NB4 (cell line): Measurements from ENCODE around the gene PRKG1.

ENCODE experiments used
- DNase-seq: peaks from one replicate; pipeline ENCODE4 v3.0.0; 2010; ENCODE audit warnings: low read depth
- H3K4me3 ChIP-seq: one replicate; pipeline ENCODE4 v1.5.1; 2011; ENCODE audit warnings: mild to moderate bottlenecking, low read depth, low read length, moderate library complexity
- CTCF ChIP-seq: IDR thresholded peaks from one replicate; pipeline ENCODE4 v1.5.1; 2012; ENCODE audit warnings: low read depth, low read length
- MAX ChIP-seq: IDR thresholded peaks from 2 replicates; pipeline ENCODE4 v1.6.1; 2011; ENCODE audit warnings: low read depth, low read length
- MYC ChIP-seq: IDR thresholded peaks from 2 replicates; pipeline ENCODE4 v1.6.1; 2011; ENCODE audit warnings: low read depth, low read length
- POLR2A ChIP-seq: IDR thresholded peaks from 2 replicates; pipeline ENCODE4 v1.6.1; 2011; ENCODE audit warnings: mild to moderate bottlenecking; ENCODE audit not compliant: insufficient read length; ENCODE audit errors: extremely low read depth

Gene PRKG1

GRCh38 chr10:51905032-51905431 is 830.7 kb downstream of the PRKG1 start:
- TF ChIP-seq CTCF, result no peak
- no peak for TF ChIP-seq MYC
- TF ChIP-seq MAX, result no peak
- TF ChIP-seq POLR2A, result no peak
- DNase-seq, result no peak
- no peak overlapping the region for H3K4me3 ChIP-seq

- TF ChIP-seq POLR2A (no peak), CTCF (no peak), MYC (no peak), MAX (no peak)
- DNase-seq, result no peak
- no peak overlapping the region for H3K4me3 ChIP-seq
These were observed 833.1 kb downstream of the PRKG1 start for GRCh38 chr10:51907361-51907760.

- H3K4me3 ChIP-seq, result no peak overlapping the region
- TF ChIP-seq MAX, result no peak
- TF ChIP-seq MYC, result no peak
- no peak for TF ChIP-seq CTCF
- no peak for TF ChIP-seq POLR2A
- DNase-seq, result no peak
These were observed 835.9 kb downstream of the PRKG1 start for GRCh38 chr10:51910189-51910588.

- TF ChIP-seq POLR2A, result no peak
- TF ChIP-seq MYC, result no peak
- no peak for TF ChIP-seq MAX
- no peak for TF ChIP-seq CTCF
- H3K4me3 ChIP-seq, result no peak overlapping the region
- DNase-seq, result no peak
These were observed 836.3 kb downstream of the PRKG1 start for GRCh38 chr10:51910596-51910995.

- no peak overlapping the region for H3K4me3 ChIP-seq
- DNase-seq, result no peak
- no peak for TF ChIP-seq POLR2A
These were observed 837.4 kb downstream of the PRKG1 start for GRCh38 chr10:51911723-51912122.

- no peak overlapping the region for H3K4me3 ChIP-seq
- no peak for DNase-seq
- TF ChIP-seq MYC, result no peak
- no peak for TF ChIP-seq POLR2A
- TF ChIP-seq MAX, result no peak
These were observed 840.8 kb downstream of the PRKG1 start for GRCh38 chr10:51915031-51915542.

- TF ChIP-seq POLR2A (no peak), MYC (no peak), CTCF (no peak), MAX (no peak)
- no peak for DNase-seq
- no peak overlapping the region for H3K4me3 ChIP-seq
These were observed 844.2 kb downstream of the PRKG1 start for GRCh38 chr10:51918440-51918839.
